Stomach (tissue), 4 donors: Measurements from ENCODE around the gene KCNA2.

Source experiments
- CTCF ChIP-seq, 7 experiments: fragments of 450-650 bp in 4 of 7; fragments of 200-600 bp in 3 of 7; sonication (generic) in 3 of 7; IDR thresholded peaks; one replicate each; pipeline ENCODE4 v1.5.1; 2016 to 2019; ENCODE audit warnings: antibody characterized with exemption in 7 of 7, control low read depth in 2 of 7, mild to moderate bottlenecking in 1 of 7
- EP300 ChIP-seq: sonication (generic); formaldehyde crosslinking; IDR thresholded peaks from one replicate; pipeline ENCODE4 v1.6.1; 2017; ENCODE audit warnings: antibody characterized with exemption

- TF ChIP-seq CTCF (IDR thresholded peaks at IDR 0.05), result no peak
- no peak for TF ChIP-seq EP300
Observed at GRCh38 chr1:110648417-110648816, 42.3 kb upstream of the KCNA2 start.
